GM19438 (cell line): ENCODE data around the gene ALG12.

Experiments
- ATAC-seq: cut with Tn5 transposase; IDR thresholded peaks from one replicate; pipeline ENCODE4 v1.9.1; 2021; ENCODE audit warnings: low read depth; ENCODE audit not compliant: unreplicated experiment

ALG12 gene

GRCh38 chr22:49917974-49918910 lies at the start of gene ALG12, which contains the start of gene CRELD2:
ALG12 (minus strand) TSS chr22:49918438; CDS start chr22:49913765, 4,673 bp downstream.
CRELD2 (plus strand) TSS chr22:49918634; CDS start chr22:49918770, 136 bp downstream.
- peak; percentile 88 for ATAC-seq

- ATAC-seq = no peak
Measured at GRCh38 chr22:49967706-49968208, 49.5 kb upstream of the ALG12 start.

- no peak for ATAC-seq
Measured at GRCh38 chr22:49966774-49967705, 48.8 kb upstream of the ALG12 start.

- no peak for ATAC-seq
Measured at GRCh38 chr22:49966041-49966773, 48.0 kb upstream of the ALG12 start.

DNA sequence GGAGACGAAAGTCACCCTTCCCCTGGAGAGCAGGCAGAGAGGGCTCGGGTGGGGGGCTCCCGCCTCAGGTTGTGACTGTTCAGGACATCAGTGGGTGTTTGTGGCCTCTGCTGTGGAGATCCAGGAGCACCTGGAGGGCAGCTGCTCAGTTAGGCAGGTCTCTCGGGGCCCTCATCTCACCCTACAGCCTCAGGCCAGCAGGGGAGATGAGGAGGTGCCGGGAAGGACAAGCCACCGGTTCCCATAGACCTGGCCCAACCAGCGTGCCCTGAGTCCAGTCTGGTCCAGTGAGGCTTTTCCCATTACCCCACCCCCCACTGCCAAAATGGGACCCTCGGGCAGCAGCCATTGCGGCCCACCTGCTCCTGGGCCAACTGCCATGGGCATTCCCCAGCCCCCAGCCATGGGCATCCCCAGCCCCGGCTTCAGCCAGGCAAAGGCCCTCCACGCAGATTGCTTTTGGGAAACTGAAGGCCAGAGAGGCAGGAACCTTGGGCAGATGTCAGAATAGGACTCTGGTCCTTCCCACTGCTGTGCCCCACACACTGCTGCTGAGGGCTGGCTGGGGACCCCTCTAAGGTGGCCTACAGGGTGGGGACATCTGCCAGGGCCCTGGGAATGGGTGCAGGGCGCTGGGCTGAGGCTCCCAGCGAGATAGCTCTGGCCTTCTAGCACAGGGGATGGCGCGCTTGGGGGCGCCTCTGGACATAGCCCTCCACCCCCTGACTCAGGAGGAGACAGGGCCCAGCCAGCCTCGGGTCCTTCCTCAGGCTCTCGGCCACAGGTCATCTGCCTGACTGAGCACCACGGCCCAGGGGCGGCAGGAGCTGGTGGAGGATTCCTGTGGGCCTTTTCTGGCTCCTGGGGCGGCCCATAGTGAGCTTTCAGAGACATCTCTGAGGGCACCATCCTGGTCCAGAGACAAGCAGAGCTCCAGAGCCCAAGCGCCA lies 47.1 kb upstream of the ALG12 start:
- ATAC-seq = no peak

- no peak for ATAC-seq
Measured at GRCh38 chr22:49964136-49965090, 46.2 kb upstream of the ALG12 start.

- ATAC-seq = no peak
Measured at GRCh38 chr22:49963647-49964026, 45.4 kb upstream of the ALG12 start.

DNA sequence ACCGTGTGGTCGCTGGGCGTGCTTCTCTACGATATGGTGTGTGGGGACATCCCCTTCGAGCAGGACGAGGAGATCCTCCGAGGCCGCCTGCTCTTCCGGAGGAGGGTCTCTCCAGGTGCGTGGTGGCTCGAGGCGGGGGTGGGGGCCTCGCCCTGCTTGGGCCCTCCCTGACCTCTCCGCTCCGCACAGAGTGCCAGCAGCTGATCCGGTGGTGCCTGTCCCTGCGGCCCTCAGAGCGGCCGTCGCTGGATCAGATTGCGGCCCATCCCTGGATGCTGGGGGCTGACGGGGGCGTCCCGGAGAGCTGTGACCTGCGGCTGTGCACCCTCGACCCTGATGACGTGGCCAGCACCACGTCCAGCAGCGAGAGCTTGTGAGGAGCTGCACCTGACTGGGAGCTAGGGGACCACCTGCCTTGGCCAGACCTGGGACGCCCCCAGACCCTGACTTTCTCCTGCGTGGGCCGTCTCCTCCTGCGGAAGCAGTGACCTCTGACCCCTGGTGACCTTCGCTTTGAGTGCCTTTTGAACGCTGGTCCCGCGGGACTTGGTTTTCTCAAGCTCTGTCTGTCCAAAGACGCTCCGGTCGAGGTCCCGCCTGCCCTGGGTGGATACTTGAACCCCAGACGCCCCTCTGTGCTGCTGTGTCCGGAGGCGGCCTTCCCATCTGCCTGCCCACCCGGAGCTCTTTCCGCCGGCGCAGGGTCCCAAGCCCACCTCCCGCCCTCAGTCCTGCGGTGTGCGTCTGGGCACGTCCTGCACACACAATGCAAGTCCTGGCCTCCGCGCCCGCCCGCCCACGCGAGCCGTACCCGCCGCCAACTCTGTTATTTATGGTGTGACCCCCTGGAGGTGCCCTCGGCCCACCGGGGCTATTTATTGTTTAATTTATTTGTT lies 44.8 kb upstream of the ALG12 start:
- ATAC-seq = no peak

- ATAC-seq = no peak
Measured at GRCh38 chr22:49962012-49962750, 43.9 kb upstream of the ALG12 start.

GRCh38 chr22:49961601-49962011 lies 43.4 kb upstream of the ALG12 start:
- ATAC-seq = no peak

GRCh38 chr22:49961005-49961600 lies 42.9 kb upstream of the ALG12 start:
- no peak for ATAC-seq

DNA sequence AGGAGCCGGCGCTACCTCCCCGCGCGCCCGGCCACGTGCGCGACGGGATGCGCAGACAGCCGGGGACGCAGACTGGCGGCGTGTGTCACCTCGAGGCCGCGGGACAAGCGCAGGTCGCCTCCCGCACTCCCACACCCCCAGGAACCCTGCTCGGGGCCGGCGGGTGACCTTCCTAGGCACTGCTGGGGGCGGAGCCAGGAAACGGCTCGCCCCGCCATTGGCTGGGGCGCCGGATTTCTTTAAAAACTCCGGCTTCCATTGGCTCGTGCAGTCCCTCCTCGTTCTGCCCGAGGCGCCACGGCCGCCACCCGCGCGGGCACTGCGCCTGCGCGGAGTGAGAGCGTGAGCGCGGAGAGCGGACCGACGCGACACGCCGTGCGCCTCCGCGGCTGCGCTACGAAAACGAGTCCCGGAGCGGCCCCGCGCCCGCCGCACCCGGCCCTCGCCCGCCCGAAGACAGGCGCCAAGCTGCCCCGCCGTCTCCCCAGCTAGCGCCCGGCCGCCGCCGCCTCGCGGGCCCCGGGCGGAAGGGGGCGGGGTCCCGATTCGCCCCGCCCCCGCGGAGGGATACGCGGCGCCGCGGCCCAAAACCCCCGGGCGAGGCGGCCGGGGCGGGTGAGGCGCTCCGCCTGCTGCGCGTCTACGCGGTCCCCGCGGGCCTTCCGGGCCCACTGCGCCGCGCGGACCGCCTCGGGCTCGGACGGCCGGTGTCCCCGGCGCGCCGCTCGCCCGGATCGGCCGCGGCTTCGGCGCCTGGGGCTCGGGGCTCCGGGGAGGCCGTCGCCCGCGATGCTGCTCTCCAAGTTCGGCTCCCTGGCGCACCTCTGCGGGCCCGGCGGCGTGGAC lies 42.1 kb upstream of the ALG12 start, which contains the start of gene PIM3:
PIM3 (plus strand) TSS at position 614 of the 846 bp plus-strand sequence; CDS start at position 790, 176 bp downstream.
- peak; percentile 58 for ATAC-seq

- ATAC-seq = no peak
Measured at GRCh38 chr22:49959782-49960158, 41.5 kb upstream of the ALG12 start.

DNA sequence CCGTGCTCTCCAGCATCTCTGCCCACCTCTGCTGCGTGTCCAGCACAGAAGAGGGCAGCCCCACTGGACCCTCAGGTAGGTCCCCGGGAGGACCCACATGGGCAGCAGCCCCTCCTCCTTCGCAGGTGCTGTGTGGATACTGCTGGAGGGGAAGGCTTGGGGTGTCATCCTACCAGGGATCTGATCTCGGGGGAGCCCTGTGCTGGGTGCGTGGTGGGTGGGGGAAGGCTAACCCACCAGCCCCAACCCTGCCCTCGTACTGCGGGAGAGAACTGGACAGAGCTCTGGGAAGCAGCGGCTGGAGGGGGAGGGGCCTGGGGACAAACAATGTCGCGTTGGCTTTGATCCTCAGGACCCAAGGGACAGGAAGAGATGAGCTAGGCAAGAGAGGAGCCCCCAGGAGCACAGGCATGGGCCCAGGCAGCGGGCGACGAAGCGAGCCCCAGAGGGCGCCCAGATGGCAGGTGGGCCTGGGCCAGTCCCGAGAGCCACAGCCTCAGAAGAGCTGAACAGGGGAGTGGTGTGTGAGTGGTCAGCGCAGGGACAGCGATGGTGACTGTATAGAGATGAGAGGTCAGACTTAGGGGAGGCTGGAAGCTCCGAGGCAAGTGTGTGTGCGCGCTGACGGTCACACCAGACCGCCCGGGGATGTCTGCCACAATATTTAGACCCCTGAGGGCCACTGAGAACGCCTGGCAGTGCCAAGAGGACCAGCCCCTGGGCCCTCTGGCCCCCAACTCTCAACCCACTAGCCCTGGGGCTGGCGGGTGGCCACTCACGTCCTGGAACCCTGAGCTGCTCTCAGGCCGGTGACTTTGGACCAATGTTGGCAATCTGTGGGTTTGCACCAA lies 40.9 kb upstream of the ALG12 start:
- ATAC-seq = no peak
